DND-41 (cell line): ENCODE measurements around the gene UBE3D.

Source experiments
- ATAC-seq: fragments of 200-7000 bp; cut with Tn5 transposase; 3 replicates; pipeline ENCODE4 v1.9.1; 2021; ENCODE audit warnings: low read depth; ENCODE audit not compliant: insufficient read depth
- DNase-seq: peaks from one replicate; pipeline ENCODE4 v3.0.0-alpha.2; 2020
- H2AFZ ChIP-seq: 2 replicates; pipeline ENCODE4 v1.6.0; 2012; ENCODE audit warnings: low read depth, low read length
- H3K27ac ChIP-seq: 2 replicates; pipeline ENCODE4 v1.5.1; 2012; ENCODE audit warnings: low read length, inconsistent platforms
- H3K27me3 ChIP-seq: fragments of 200-600 bp; sonication (generic); 2 replicates; pipeline ENCODE4 v1.6.0; 2012; ENCODE audit warnings: low read length, mild to moderate bottlenecking, inconsistent platforms; ENCODE audit not compliant: insufficient read depth, poor library complexity
- H3K36me3 ChIP-seq: 2 replicates; pipeline ENCODE4 v1.5.1; 2012; ENCODE audit warnings: low read length, inconsistent platforms; ENCODE audit not compliant: insufficient read depth
- H3K4me1 ChIP-seq: 2 replicates; pipeline ENCODE4 v1.5.1; 2012; ENCODE audit warnings: mild to moderate bottlenecking, low read length; ENCODE audit not compliant: insufficient read depth
- H3K4me2 ChIP-seq: 2 replicates; pipeline ENCODE4 v1.6.0; 2012; ENCODE audit warnings: mild to moderate bottlenecking, moderate library complexity, low read length, inconsistent platforms; ENCODE audit not compliant: insufficient read depth
- H3K4me3 ChIP-seq, 2 experiments: fragments of 200-600 bp in 1 of 2; shearing (Covaris generic) in 1 of 2; 2 replicates each; pipeline ENCODE4 v1.5.1; 2012 to 2016; ENCODE audit warnings: inconsistent platforms in 2 of 2, low read length in 2 of 2, mild to moderate bottlenecking in 2 of 2, low read depth in 1 of 2, moderate library complexity in 1 of 2
- H3K79me2 ChIP-seq: 2 replicates; pipeline ENCODE4 v1.6.0; 2012; ENCODE audit warnings: low read length, inconsistent platforms; ENCODE audit not compliant: insufficient read depth
- H3K9ac ChIP-seq: 2 replicates; pipeline ENCODE4 v1.6.0; 2012; ENCODE audit warnings: low read depth, mild to moderate bottlenecking, inconsistent platforms, low read length, moderate library complexity
- H3K9me3 ChIP-seq: 2 replicates; pipeline ENCODE4 v1.5.1; 2012; ENCODE audit warnings: low read length, moderate library complexity, mild to moderate bottlenecking, inconsistent platforms; ENCODE audit not compliant: insufficient read depth, severe bottlenecking
- H4K20me1 ChIP-seq: 2 replicates; pipeline ENCODE4 v1.6.0; 2012; ENCODE audit warnings: low read length; ENCODE audit not compliant: insufficient read depth
- EZH2 ChIP-seq: IDR thresholded peaks from 3 replicates; pipeline ENCODE4 v1.6.1; 2012; ENCODE audit warnings: borderline replicate concordance, low read depth, mild to moderate bottlenecking, moderate library complexity, low read length, inconsistent platforms; ENCODE audit not compliant: severe bottlenecking
- TF ChIP-seq, protein P1 (sequence below): IDR thresholded peaks from 2 replicates; pipeline ENCODE4 v1.5.1; 2012; ENCODE audit warnings: borderline replicate concordance, low read length, moderate library complexity, mild to moderate bottlenecking; ENCODE audit not compliant: poor library complexity, severe bottlenecking; ENCODE audit errors: extremely low read depth

Gene UBE3D

GRCh38 chr6:83086751-83087150, 21.1 kb upstream of the UBE3D start:
- H3K36me3 ChIP-seq = no peaks in the 10 kb centered on the region
- H3K27me3 ChIP-seq = no peaks in the 10 kb centered on the region
- no peak overlapping the region for H2AFZ ChIP-seq
- no peaks in the 10 kb centered on the region for H3K9me3 ChIP-seq
- DNase-seq = no peak
- H3K4me3 ChIP-seq = no peak overlapping the region
- H3K27ac ChIP-seq = no peak overlapping the region
- H3K4me1 ChIP-seq = no peaks in the 10 kb centered on the region
- TF ChIP-seq, protein P1, sequence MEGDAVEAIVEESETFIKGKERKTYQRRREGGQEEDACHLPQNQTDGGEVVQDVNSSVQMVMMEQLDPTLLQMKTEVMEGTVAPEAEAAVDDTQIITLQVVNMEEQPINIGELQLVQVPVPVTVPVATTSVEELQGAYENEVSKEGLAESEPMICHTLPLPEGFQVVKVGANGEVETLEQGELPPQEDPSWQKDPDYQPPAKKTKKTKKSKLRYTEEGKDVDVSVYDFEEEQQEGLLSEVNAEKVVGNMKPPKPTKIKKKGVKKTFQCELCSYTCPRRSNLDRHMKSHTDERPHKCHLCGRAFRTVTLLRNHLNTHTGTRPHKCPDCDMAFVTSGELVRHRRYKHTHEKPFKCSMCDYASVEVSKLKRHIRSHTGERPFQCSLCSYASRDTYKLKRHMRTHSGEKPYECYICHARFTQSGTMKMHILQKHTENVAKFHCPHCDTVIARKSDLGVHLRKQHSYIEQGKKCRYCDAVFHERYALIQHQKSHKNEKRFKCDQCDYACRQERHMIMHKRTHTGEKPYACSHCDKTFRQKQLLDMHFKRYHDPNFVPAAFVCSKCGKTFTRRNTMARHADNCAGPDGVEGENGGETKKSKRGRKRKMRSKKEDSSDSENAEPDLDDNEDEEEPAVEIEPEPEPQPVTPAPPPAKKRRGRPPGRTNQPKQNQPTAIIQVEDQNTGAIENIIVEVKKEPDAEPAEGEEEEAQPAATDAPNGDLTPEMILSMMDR = no peak
- no peak for TF ChIP-seq EZH2
- no peak overlapping the region for H3K4me2 ChIP-seq
- peaks cover 10% of the 10 kb centered on the region; the same call in 1 of the 2 replicates for H3K79me2 ChIP-seq
- no peak for ATAC-seq
- H4K20me1 ChIP-seq = no peaks in the 10 kb centered on the region; the same call in 1 of the 2 replicates
- H3K9ac ChIP-seq = no peak overlapping the region

DNA sequence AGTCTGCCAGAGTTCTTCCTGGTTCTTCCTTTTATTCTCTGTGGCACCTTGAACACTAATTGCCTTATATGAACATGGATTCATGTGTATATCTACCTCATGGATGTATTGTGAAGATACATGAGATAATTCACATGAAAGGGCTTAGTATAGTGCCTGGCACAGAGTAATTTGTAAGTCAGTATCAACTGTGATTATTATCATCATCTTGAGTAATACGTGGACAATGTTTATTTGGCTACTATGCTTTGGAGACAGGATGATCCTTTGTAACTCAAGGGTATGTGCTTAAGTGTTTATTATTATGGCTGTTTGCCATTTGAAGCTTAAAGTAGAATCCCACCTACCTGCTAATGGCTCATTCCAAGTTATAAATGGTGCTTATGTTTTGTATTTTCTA, 17.8 kb upstream of the UBE3D start:
- H2AFZ ChIP-seq = no peak overlapping the region
- TF ChIP-seq, protein P1 = no peak
- no peak for TF ChIP-seq EZH2
- H3K27ac ChIP-seq = no peak overlapping the region
- no peak overlapping the region for H3K4me3 ChIP-seq
- H3K4me2 ChIP-seq = no peak overlapping the region
- DNase-seq = no peak
- ATAC-seq = no peak
- no peaks in the 10 kb centered on the region for H3K27me3 ChIP-seq
- no peaks in the 10 kb centered on the region for H3K9me3 ChIP-seq
- peaks cover 21% of the 10 kb centered on the region for H3K79me2 ChIP-seq
- H3K4me1 ChIP-seq = no peaks in the 10 kb centered on the region
- no peaks in the 10 kb centered on the region for H3K36me3 ChIP-seq
- no peak overlapping the region for H3K9ac ChIP-seq
- H4K20me1 ChIP-seq = peaks cover 3% of the 10 kb centered on the region; the same call in 1 of the 2 replicates

- no peak for DNase-seq
- no peaks in the 10 kb centered on the region for H3K9me3 ChIP-seq
- H3K27ac ChIP-seq = no peak overlapping the region
- H3K4me2 ChIP-seq = no peak overlapping the region
- H3K4me3 ChIP-seq = no peak overlapping the region
- TF ChIP-seq, protein P1 = no peak
- TF ChIP-seq EZH2 = no peak
- ATAC-seq = no peak
- H3K27me3 ChIP-seq = no peaks in the 10 kb centered on the region
- H2AFZ ChIP-seq = no peak overlapping the region
- H3K36me3 ChIP-seq = no peaks in the 10 kb centered on the region
- H3K9ac ChIP-seq = no peak overlapping the region
- H4K20me1 ChIP-seq = no peaks in the 10 kb centered on the region; the same call in 1 of the 2 replicates
- peaks cover 24% of the 10 kb centered on the region for H3K4me1 ChIP-seq
- H3K79me2 ChIP-seq = peaks cover 77% of the 10 kb centered on the region
Measured at GRCh38 chr6:83073615-83074014, 8.0 kb upstream of the UBE3D start.

- no peak for ATAC-seq
- TF ChIP-seq, protein P1 = no peak
- no peak for TF ChIP-seq EZH2
- no peak overlapping the region for H3K4me3 ChIP-seq
- H3K27ac ChIP-seq = no peak overlapping the region
- no peaks in the 10 kb centered on the region for H3K9me3 ChIP-seq
- H4K20me1 ChIP-seq = no peaks in the 10 kb centered on the region; the same call in 1 of the 2 replicates
- H3K9ac ChIP-seq = no peak overlapping the region
- no peaks in the 10 kb centered on the region for H3K27me3 ChIP-seq
- no peak for DNase-seq
- H3K4me1 ChIP-seq = peaks cover 28% of the 10 kb centered on the region
- no peak overlapping the region for H2AFZ ChIP-seq
- H3K36me3 ChIP-seq = no peaks in the 10 kb centered on the region; the same call in 1 of the 2 replicates
- H3K79me2 ChIP-seq = peaks cover 86% of the 10 kb centered on the region
- H3K4me2 ChIP-seq = no peak overlapping the region
Measured at GRCh38 chr6:83072726-83073125, 7.1 kb upstream of the UBE3D start.
